GM20431 (cell line): ENCODE results near the gene CD300LD.

Experiments used
- in situ Hi-C: fragments of 300-500 bp; cut with MseI, MboI; formaldehyde crosslinking; loops from one replicate; pipeline ENCODE4 v1.15.0; 2020; ENCODE audit warnings: low sequenced_read_pairs; ENCODE audit not compliant: unreplicated experiment

The CD300LD gene

GRCh38 chr17:74547736-74548135 is 44.3 kb downstream of the CD300LD start:
- in situ Hi-C loops: no loop called here

GRCh38 chr17:74547264-74547663 is 44.8 kb downstream of the CD300LD start:
- in situ Hi-C loops: no loop called here

GRCh38 chr17:74546586-74546985 is 45.5 kb downstream of the CD300LD start:
- in situ Hi-C loops: no loop called here

- in situ Hi-C loops: no loop called here
Measured at GRCh38 chr17:74545843-74546230, 46.2 kb downstream of the CD300LD start, which contains the start of gene CD300C. TSS of gene CD300C (minus strand) at chr17:74546115. CDS start at chr17:74545782, 333 bp downstream.

- in situ Hi-C loops: no loop called here
Measured at GRCh38 chr17:74544991-74545842, 46.9 kb downstream of the CD300LD start.

GRCh38 chr17:74543891-74544760 is 48.0 kb downstream of the CD300LD start:
- in situ Hi-C loops: no loop called here

- in situ Hi-C loops: no loop called here
Measured at GRCh38 chr17:74543406-74543805, 48.7 kb downstream of the CD300LD start.

- in situ Hi-C loops: no loop called here
Measured at GRCh38 chr17:74542727-74543383, 49.2 kb downstream of the CD300LD start.

- in situ Hi-C loops: no loop called here
Measured at GRCh38 chr17:74542166-74542565, 49.9 kb downstream of the CD300LD start.

GRCh38 chr17:74541176-74542111 is 50.6 kb downstream of the CD300LD start:
- in situ Hi-C loops: no loop called here

GRCh38 chr17:74539281-74539820 is 52.7 kb downstream of the CD300LD start:
- in situ Hi-C loops: no loop called here

GRCh38 chr17:74536890-74537289 is 55.2 kb downstream of the CD300LD start:
- in situ Hi-C loops: no loop called here

- in situ Hi-C loops: no loop called here
Measured at GRCh38 chr17:74532115-74532514, 60.0 kb downstream of the CD300LD start.

- in situ Hi-C loops: no loop called here
Measured at GRCh38 chr17:74531231-74531761, 60.8 kb downstream of the CD300LD start, which contains the start of gene CD300LB. TSS of gene CD300LB (minus strand) at chr17:74531475. CDS start at chr17:74531350, 125 bp downstream.

GRCh38 chr17:74530831-74531150 is 61.3 kb downstream of the CD300LD start:
- in situ Hi-C loops: no loop called here
